Hematopoietic multipotent progenitor cell treated with erythropoietin and hydrocortisone succinate and interleukin-3 and kit ligand, for 15 days (in vitro differentiated cells): ENCODE measurements around the gene PTGR3.

Source experiments
- DNase-seq: peaks from one replicate; pipeline ENCODE4 v3.0.0-alpha.2; 2015; ENCODE audit warnings: low spot score

Gene PTGR3

GRCh38 chr18:75214766-75215510 lies 6.0 kb upstream of the PTGR3 start:
- DNase-seq, result no peak

DNA sequence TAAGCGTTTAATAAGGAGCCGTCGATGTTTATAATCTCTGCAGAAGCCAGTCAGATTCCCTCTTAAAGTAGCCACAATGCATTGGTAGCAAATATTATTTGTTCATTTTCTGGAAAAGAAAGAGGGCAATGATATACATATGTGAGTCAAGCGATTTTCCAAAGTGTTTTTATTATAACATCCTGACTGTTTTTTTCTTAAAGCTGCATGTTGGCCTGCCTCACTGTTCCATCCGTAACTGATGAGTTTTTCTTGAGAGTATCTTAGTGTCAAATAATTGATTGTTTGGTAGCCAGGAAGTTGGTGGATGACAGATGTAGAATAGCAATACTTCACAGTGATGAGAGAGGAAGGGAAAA lies 5.4 kb upstream of the PTGR3 start:
- no peak for DNase-seq

- no peak for DNase-seq
Measured at GRCh38 chr18:75213611-75214331, 4.8 kb upstream of the PTGR3 start.

DNA sequence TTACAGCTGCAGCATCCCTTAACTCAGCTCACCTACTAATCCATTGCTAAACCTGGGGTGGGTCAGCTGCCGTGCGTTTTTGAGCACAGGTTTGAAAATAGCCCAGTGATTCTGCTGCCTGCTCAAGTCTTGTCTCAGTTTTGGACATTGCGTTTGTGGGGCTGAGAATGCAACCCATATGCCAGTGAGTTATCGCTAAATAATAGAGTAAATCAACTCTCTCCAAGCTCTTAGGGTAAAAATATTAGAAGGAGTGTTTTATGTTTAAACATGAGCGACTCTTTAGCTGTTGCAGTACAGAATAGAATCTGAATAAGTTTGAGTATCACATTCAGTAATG lies 3.8 kb upstream of the PTGR3 start:
- no peak for DNase-seq

- no peak for DNase-seq
Measured at GRCh38 chr18:75211953-75212750, 3.2 kb upstream of the PTGR3 start.

GRCh38 chr18:75211626-75211952 lies 2.6 kb upstream of the PTGR3 start:
- no peak for DNase-seq

GRCh38 chr18:75211002-75211621 lies 2.2 kb upstream of the PTGR3 start:
- DNase-seq, result peak; percentile 14

DNA sequence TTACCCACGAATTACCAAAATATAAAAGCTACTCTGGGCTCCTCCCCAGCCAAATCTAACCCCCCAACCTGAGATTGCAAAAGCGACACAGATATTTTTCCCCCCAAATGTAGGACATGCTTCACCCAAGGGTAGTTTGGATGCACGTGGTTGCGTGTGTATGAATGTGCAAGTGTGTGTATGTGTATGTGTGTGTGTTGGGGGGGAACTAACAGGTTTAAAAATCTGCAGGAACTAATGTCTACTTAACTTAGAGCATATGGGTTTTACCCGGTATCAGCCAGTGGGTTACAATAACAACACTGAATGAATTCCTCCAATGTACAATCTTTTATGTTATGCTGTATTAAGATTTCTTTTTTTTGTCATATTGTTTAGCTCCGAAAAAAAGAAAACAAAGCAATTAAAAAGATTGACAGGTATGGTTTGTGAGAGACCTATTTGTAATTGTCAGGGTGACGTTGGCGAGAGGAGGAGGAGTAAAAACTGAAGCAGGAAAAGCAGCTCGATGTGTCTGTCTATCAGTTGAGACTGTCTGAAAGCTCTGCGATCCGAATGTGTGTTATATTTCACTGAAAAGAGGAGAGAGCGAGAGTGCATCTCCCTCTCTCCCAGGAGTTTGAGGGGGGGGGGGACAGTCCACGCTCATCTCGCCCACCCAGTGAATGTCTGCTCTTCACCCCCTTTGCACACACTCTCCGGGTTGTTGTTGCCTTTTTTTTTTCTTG lies 1.5 kb upstream of the PTGR3 start, which contains the start of gene TSHZ1:
TSS of gene TSHZ1 (plus strand) at position 524 of the 728 bp plus-strand sequence. CDS start 1,080 bp downstream, outside the sequence.
- peak; percentile 30 for DNase-seq

- DNase-seq, result no peak
Measured at GRCh38 chr18:75209951-75210258, 966 bp upstream of the PTGR3 start.

DNA sequence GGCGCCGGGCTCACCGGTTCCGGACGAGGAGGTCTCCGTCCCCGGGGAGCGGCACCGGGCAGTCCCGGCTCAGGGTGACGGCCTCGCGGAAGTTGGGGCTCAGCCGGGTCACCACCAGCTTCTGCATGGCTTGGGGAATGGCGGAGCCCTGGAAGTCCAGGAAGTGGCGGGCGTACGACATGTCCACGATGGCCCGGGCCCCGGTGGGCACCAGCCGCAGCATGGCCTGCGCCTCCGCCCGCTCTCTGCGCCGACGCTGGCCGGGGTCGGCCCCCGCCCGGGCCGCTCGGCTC lies 157 bp downstream of the PTGR3 start:
- DNase-seq, result no peak

- no peak for DNase-seq
Measured at GRCh38 chr18:75208155-75208835, 644 bp downstream of the PTGR3 start.

- DNase-seq, result no peak
Measured at GRCh38 chr18:75207310-75208154, 1.4 kb downstream of the PTGR3 start.

GRCh38 chr18:75206452-75207309 lies 2.3 kb downstream of the PTGR3 start:
- DNase-seq, result no peak

- DNase-seq, result no peak
Measured at GRCh38 chr18:75205514-75206132, 3.3 kb downstream of the PTGR3 start.

GRCh38 chr18:75204732-75205513 lies 4.0 kb downstream of the PTGR3 start:
- no peak for DNase-seq

DNA sequence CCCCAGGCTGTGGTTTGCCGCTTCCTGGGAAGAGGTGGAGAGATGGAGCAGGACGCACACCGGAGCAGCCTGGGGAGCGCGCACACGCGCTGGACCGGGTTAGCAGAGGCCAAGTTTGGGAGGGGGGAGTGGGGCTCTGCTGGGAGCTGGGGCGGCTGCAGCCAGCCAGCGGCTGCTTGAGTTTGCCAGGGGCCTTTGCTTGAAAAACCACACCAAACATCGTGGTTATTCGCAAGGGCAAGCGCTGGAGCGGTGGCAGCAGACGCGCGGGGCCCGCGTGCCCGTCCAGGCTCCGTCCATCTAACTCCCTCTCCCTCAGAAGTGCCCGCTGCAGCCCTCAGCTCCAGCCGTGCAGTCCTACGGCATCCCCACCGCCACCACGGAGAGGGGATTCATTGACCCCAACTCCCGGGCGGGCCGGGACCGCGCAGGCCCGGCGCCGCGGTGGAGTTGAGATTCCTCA lies 4.6 kb downstream of the PTGR3 start:
- DNase-seq, result no peak

DNA sequence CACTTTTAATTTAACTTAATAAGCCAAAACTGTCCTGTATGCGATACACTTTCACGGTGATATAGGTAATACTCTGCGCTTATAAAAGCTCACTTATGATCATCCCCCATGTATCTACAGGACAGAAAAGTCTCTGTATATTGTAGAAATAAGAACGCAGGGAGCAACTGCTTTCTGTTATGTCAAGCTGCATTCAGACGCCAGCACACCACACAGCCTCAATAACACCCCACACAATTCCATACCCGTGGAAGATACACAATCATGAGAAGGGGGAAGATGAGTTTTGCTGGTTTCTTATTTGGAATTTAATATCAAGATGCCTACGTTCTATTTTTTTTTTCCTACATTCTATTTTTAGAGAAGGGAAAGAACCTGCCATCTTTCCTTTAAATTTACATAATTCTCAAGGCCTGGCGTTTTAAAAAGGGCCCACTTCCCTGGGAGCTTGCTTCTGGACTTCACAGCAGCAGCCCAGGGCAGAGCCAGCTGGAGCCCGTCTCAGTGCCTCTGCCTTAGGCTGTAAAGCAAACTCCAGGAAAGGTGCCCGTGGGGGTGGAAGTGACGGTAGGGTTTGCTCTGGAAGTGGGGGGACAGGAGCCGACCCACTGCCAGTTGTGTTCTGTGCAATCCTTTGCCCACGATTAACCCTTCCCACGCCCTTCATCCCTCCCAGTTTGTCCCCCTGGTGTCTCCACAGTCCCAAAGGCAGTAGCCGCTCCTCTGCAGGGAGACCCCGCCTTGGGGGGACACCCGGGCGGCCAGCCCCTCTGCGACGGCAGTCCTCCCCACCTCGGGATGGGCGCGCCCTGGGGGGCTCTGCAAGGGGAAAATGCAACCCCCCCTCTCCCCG lies 5.3 kb downstream of the PTGR3 start:
- DNase-seq, result no peak
